Neural cell (in vitro differentiated cells): ENCODE data around the gene SLC39A3.

Experiments used
- EP300 ChIP-seq: fragments of 450-650 bp; conservative IDR thresholded peaks from 2 replicates; pipeline ENCODE4 v1.6.1; 2014; ENCODE audit warnings: antibody characterized with exemption, mild to moderate bottlenecking, moderate library complexity; ENCODE audit not compliant: poor library complexity, severe bottlenecking
- EZH2 ChIP-seq: fragments of 200-600, 300-800 bp; shearing (Covaris generic), sonication (generic); IDR thresholded peaks from 2 replicates; pipeline ENCODE4 v1.6.1; 2014; ENCODE audit warnings: antibody characterized with exemption, low read length, borderline replicate concordance, mild to moderate bottlenecking; ENCODE audit not compliant: insufficient read depth, poor library complexity, severe bottlenecking
- MXI1 ChIP-seq: fragments of 450-650 bp; conservative IDR thresholded peaks from 2 replicates; pipeline ENCODE4 v1.6.1; 2014; ENCODE audit warnings: antibody characterized with exemption, mild to moderate bottlenecking; ENCODE audit not compliant: poor library complexity, severe bottlenecking
- POLR2AphosphoS5 ChIP-seq: IDR thresholded peaks from 2 replicates; pipeline ENCODE4 v1.6.1; 2012
- SMC3 ChIP-seq: fragments of 450-650 bp; conservative IDR thresholded peaks from 2 replicates; pipeline ENCODE4 v1.6.1; 2014; ENCODE audit warnings: antibody characterized with exemption, mild to moderate bottlenecking, moderate library complexity; ENCODE audit not compliant: poor library complexity
- TF ChIP-seq, protein P1 (sequence below): fragments of 450-650 bp; IDR thresholded peaks from 2 replicates; pipeline ENCODE4 v1.5.1; 2014; ENCODE audit warnings: antibody characterized with exemption, mild to moderate bottlenecking, moderate library complexity; ENCODE audit not compliant: poor library complexity, severe bottlenecking
- TF ChIP-seq, protein P2 (sequence below): IDR thresholded peaks from 2 replicates; pipeline ENCODE4 v1.6.1; 2012; ENCODE audit warnings: borderline replicate concordance

DNA sequence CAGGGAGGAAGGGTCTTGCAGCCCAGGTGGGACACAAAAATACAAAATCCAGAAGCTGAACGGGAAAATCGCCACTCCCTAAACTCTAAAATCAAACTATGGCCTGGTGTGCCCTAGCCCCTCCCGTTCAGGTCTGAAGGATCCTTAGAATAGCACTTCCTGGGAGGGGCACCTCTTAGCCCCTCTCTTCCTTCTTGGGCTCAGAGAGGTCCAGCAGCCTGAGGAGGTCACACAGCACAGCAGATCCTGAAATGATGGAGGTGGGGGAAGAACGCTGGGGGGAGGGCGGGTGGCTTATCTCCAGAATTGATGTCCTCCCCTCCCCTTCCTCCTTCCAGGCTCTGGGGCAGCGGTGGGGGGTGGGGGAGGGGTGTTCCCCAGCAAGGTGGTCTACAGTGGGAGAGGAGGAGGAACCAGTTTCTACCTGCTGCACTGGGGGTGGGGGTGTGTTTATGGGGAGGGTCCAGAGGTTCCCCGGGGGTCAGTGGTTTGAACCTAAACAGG lies 20.5 kb downstream of the SLC39A3 start:
- TF ChIP-seq EP300 (no peak), MXI1 (no peak), EZH2 (no peak), POLR2AphosphoS5 (no peak), SMC3 (no peak)
- TF ChIP-seq, protein P1, sequence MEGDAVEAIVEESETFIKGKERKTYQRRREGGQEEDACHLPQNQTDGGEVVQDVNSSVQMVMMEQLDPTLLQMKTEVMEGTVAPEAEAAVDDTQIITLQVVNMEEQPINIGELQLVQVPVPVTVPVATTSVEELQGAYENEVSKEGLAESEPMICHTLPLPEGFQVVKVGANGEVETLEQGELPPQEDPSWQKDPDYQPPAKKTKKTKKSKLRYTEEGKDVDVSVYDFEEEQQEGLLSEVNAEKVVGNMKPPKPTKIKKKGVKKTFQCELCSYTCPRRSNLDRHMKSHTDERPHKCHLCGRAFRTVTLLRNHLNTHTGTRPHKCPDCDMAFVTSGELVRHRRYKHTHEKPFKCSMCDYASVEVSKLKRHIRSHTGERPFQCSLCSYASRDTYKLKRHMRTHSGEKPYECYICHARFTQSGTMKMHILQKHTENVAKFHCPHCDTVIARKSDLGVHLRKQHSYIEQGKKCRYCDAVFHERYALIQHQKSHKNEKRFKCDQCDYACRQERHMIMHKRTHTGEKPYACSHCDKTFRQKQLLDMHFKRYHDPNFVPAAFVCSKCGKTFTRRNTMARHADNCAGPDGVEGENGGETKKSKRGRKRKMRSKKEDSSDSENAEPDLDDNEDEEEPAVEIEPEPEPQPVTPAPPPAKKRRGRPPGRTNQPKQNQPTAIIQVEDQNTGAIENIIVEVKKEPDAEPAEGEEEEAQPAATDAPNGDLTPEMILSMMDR: no peak
- TF ChIP-seq, protein P2, sequence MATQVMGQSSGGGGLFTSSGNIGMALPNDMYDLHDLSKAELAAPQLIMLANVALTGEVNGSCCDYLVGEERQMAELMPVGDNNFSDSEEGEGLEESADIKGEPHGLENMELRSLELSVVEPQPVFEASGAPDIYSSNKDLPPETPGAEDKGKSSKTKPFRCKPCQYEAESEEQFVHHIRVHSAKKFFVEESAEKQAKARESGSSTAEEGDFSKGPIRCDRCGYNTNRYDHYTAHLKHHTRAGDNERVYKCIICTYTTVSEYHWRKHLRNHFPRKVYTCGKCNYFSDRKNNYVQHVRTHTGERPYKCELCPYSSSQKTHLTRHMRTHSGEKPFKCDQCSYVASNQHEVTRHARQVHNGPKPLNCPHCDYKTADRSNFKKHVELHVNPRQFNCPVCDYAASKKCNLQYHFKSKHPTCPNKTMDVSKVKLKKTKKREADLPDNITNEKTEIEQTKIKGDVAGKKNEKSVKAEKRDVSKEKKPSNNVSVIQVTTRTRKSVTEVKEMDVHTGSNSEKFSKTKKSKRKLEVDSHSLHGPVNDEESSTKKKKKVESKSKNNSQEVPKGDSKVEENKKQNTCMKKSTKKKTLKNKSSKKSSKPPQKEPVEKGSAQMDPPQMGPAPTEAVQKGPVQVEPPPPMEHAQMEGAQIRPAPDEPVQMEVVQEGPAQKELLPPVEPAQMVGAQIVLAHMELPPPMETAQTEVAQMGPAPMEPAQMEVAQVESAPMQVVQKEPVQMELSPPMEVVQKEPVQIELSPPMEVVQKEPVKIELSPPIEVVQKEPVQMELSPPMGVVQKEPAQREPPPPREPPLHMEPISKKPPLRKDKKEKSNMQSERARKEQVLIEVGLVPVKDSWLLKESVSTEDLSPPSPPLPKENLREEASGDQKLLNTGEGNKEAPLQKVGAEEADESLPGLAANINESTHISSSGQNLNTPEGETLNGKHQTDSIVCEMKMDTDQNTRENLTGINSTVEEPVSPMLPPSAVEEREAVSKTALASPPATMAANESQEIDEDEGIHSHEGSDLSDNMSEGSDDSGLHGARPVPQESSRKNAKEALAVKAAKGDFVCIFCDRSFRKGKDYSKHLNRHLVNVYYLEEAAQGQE: no peak
